Ovary (tissue), 3 donors: Measurements from ENCODE around the gene TRPT1.

Experiments
- POLR2A ChIP-seq: fragments of 450-650 bp; IDR thresholded peaks from one replicate; pipeline ENCODE4 v1.6.1; 2017; ENCODE audit warnings: antibody characterized with exemption, mild to moderate bottlenecking, moderate library complexity
- TF ChIP-seq, protein P1 (sequence below), 3 donors: fragments of 450-650 bp in 2 of 3; fragments of 200-600 bp in 1 of 3; IDR thresholded peaks; one replicate each; pipeline versions ENCODE4 v1.5.1 to v1.8.0; 2016 to 2022; ENCODE audit warnings: antibody characterized with exemption in 3 of 3, mild to moderate bottlenecking in 1 of 3
- donor health status: DM: no; HTN: no; CAD: no.

DNA sequence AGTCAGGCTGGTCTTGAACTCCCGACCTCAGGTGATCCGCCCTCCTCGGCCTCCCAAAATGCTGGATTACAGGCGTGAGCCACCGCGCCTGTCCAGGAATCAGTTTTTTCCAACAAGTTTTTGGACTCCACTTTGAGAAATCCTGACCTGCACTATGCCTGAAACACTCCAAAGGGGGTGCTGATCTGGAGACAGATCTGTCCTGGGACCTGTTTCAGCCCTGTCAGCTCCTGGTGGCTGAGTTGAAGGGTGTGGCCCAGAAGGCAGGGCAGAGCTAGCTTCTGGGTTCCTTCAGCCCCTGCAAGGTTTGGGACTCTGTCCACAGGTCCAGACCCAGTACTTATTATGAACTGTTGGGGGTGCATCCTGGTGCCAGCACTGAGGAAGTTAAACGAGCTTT is 5.6 kb upstream of the TRPT1 start:
- TF ChIP-seq, protein P1, sequence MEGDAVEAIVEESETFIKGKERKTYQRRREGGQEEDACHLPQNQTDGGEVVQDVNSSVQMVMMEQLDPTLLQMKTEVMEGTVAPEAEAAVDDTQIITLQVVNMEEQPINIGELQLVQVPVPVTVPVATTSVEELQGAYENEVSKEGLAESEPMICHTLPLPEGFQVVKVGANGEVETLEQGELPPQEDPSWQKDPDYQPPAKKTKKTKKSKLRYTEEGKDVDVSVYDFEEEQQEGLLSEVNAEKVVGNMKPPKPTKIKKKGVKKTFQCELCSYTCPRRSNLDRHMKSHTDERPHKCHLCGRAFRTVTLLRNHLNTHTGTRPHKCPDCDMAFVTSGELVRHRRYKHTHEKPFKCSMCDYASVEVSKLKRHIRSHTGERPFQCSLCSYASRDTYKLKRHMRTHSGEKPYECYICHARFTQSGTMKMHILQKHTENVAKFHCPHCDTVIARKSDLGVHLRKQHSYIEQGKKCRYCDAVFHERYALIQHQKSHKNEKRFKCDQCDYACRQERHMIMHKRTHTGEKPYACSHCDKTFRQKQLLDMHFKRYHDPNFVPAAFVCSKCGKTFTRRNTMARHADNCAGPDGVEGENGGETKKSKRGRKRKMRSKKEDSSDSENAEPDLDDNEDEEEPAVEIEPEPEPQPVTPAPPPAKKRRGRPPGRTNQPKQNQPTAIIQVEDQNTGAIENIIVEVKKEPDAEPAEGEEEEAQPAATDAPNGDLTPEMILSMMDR (IDR thresholded peaks at IDR 0.05) = no peak
- no peak for TF ChIP-seq POLR2A
